PC-3 (cell line): ENCODE results near the gene SRI. TPM values are rescaled to one million over a fixed set of nuclear protein-coding genes. Genes with fewer than 3 reads are reported as not detected.
"Not testable (repeated sequence)": the region's sequence is repeated elsewhere in the genome, so short reads cannot be mapped to it uniquely, and the experiment has no call there.

Experiments
- ATAC-seq: fragments of 200-7000 bp; cut with Tn5 transposase; 2 replicates; pipeline ENCODE4 v1.9.1; 2020; ENCODE audit warnings: mild to moderate bottlenecking, moderate library complexity
- BruUV-seq: library from RNA; stranded (reverse); fragments of 400-500 nt; replicated peaks from 2 replicates; lab custom pipeline; 2021; lab: Mats Ljungman, UMichigan
- CTCF ChIA-PET: fragments of 300-600 bp; sonication (Branson Sonifier 250); formaldehyde crosslinking; loops from one replicate; lab custom pipeline; 2022; ENCODE audit warnings: antibody characterized with exemption; lab: Charles Lee
- POLR2A ChIA-PET: fragments of 300-600 bp; sonication (Branson Sonifier 250); formaldehyde crosslinking; loops from one replicate; lab custom pipeline; 2022; ENCODE audit warnings: antibody characterized with exemption; ENCODE audit not compliant: unreplicated experiment; lab: Charles Lee
- DNase-seq: peaks from one replicate; pipeline ENCODE4 v3.0.0-alpha.2; 2015
- H2AFZ ChIP-seq: fragments of 300-600 bp; sonication (generic); 2 replicates; pipeline ENCODE4 v1.6.0; 2016; ENCODE audit warnings: antibody characterized with exemption, low read length
- H3F3A ChIP-seq: fragments of 300-600 bp; sonication (generic); one replicate; pipeline ENCODE4 v1.6.0; 2017; ENCODE audit warnings: antibody characterized with exemption, low read length, control low read depth, mild to moderate bottlenecking; ENCODE audit not compliant: unreplicated experiment
- H3K27ac ChIP-seq: fragments of 300-600 bp; sonication (generic); 2 replicates; pipeline ENCODE4 v1.5.1; 2016; ENCODE audit warnings: mild to moderate bottlenecking, low read length
- H3K27me3 ChIP-seq: fragments of 300-600 bp; sonication (generic); 2 replicates; pipeline ENCODE4 v1.6.1; 2016; ENCODE audit warnings: low read length, mixed read lengths
- H3K36me3 ChIP-seq: fragments of 300-600 bp; sonication (generic); 2 replicates; pipeline ENCODE4 v1.6.1; 2016; ENCODE audit warnings: low read depth, mixed run types, low read length, mixed read lengths
- H3K4me1 ChIP-seq: fragments of 300-600 bp; sonication (generic); 2 replicates; pipeline ENCODE4 v1.5.1; 2016; ENCODE audit warnings: low read length; ENCODE audit not compliant: insufficient read depth
- H3K4me2 ChIP-seq: fragments of 300-600 bp; sonication (generic); 2 replicates; pipeline ENCODE4 v1.6.0; 2016; ENCODE audit warnings: low read length
- H3K4me3 ChIP-seq: fragments of 300-600 bp; sonication (generic); 2 replicates; pipeline ENCODE4 v1.5.1; 2016; ENCODE audit warnings: mild to moderate bottlenecking, low read length, mixed read lengths
- H3K79me2 ChIP-seq: fragments of 300-600 bp; sonication (generic); 2 replicates; pipeline ENCODE4 v1.6.1; 2017; ENCODE audit warnings: low read length, mixed read lengths
- H3K9ac ChIP-seq: fragments of 300-600 bp; sonication (generic); 2 replicates; pipeline ENCODE4 v1.6.0; 2016; ENCODE audit warnings: mild to moderate bottlenecking, low read length
- H3K9me2 ChIP-seq: fragments of 300-600 bp; sonication (generic); replicated peaks from 2 replicates; pipeline ENCODE4 v1.6.1; 2016; ENCODE audit warnings: mixed run types, low read length, mixed read lengths
- H3K9me3 ChIP-seq: fragments of 300-600 bp; sonication (generic); 2 replicates; pipeline ENCODE4 v1.6.1; 2016; ENCODE audit warnings: low read length, mixed read lengths
- H4K20me1 ChIP-seq: fragments of 300-600 bp; sonication (generic); 2 replicates; pipeline ENCODE4 v1.6.1; 2016; ENCODE audit warnings: low read length, mixed read lengths
- EZH2 ChIP-seq: fragments of 300-600 bp; sonication (generic); IDR thresholded peaks from one replicate; pipeline ENCODE4 v1.6.1; 2017; ENCODE audit warnings: antibody characterized with exemption, mild to moderate bottlenecking, low read length; ENCODE audit not compliant: unreplicated experiment
- EZH2phosphoT487 ChIP-seq: fragments of 300-600 bp; sonication (generic); IDR thresholded peaks from 2 replicates; pipeline ENCODE4 v1.6.1; 2018; ENCODE audit warnings: mild to moderate bottlenecking, antibody characterized with exemption, low read length, borderline replicate concordance
- intact Hi-C: fragments of 100-400 bp; cut with micrococcal nuclease; formaldehyde crosslinking; loops from 2 replicates; pipeline ENCODE4 v1.9.0; 2023
- total RNA-seq: library from RNA; depleted of rRNA; stranded (reverse); fragments of >200 nt; gene quantifications from 2 replicates; pipeline ENCODE4 v1.2.3, GENCODE V29; 2014
- TF ChIP-seq, protein P1 (sequence below): fragments of 300-600 bp; sonication (generic); conservative IDR thresholded peaks from 2 replicates; pipeline ENCODE4 v1.5.1; 2017; ENCODE audit warnings: antibody characterized with exemption, low read depth, mild to moderate bottlenecking, low read length

Gene SRI
- total RNA-seq, 1 experiment from 2014 or later, result 151 TPM

DNA sequence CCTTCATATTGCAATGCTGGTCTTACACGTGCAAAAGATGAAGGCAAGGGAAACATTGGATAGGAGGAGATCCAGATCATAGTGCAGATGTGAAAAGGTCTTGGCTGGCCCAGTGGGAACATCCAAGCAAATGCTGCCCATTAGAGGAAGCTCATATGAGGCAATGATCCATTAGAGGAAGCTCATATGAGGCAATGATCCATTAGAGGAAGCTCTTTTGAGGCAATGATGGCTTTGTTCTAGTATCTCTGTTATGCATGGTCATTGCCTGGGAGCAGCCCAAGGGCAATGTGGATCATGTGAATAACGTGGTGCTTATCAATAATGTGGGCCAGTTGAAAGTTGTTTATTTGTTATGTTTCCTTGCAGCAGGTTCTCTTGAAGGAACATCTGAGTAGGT, 49.0 kb upstream of the SRI start:
- TF ChIP-seq EZH2 (no peak), EZH2phosphoT487 (no peak)
- TF ChIP-seq, protein P1, sequence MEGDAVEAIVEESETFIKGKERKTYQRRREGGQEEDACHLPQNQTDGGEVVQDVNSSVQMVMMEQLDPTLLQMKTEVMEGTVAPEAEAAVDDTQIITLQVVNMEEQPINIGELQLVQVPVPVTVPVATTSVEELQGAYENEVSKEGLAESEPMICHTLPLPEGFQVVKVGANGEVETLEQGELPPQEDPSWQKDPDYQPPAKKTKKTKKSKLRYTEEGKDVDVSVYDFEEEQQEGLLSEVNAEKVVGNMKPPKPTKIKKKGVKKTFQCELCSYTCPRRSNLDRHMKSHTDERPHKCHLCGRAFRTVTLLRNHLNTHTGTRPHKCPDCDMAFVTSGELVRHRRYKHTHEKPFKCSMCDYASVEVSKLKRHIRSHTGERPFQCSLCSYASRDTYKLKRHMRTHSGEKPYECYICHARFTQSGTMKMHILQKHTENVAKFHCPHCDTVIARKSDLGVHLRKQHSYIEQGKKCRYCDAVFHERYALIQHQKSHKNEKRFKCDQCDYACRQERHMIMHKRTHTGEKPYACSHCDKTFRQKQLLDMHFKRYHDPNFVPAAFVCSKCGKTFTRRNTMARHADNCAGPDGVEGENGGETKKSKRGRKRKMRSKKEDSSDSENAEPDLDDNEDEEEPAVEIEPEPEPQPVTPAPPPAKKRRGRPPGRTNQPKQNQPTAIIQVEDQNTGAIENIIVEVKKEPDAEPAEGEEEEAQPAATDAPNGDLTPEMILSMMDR, result no peak
- no peak overlapping the region for H3K4me2 ChIP-seq
- no peak overlapping the region for H2AFZ ChIP-seq
- no peak overlapping the region for H3K4me3 ChIP-seq
- DNase-seq (no peak), ATAC-seq (no peak)
- ChIA-PET POLR2A (no interaction called here), CTCF (interaction anchor here (0.7 kb wide), 1 partner anchor 130 kb away, joined by 4 read pairs; no protein-coding TSS in a partner anchor)
- H3K9me2 ChIP-seq, result no peaks in the 10 kb centered on the region
- BruUV-seq, result no TSS peak
- H3K79me2 ChIP-seq, result no peaks in the 10 kb centered on the region
- H3K27me3 ChIP-seq, result no peaks in the 10 kb centered on the region
- no peaks in the 10 kb centered on the region for H3F3A ChIP-seq
- H3K27ac ChIP-seq, result no peak overlapping the region
- intact Hi-C loops, result no loop called here
- H3K36me3 ChIP-seq, result no peaks in the 10 kb centered on the region
- no peaks in the 10 kb centered on the region for H3K4me1 ChIP-seq
- no peak overlapping the region for H3K9ac ChIP-seq
- no peaks in the 10 kb centered on the region for H4K20me1 ChIP-seq
- H3K9me3 ChIP-seq, result no peaks in the 10 kb centered on the region

DNA sequence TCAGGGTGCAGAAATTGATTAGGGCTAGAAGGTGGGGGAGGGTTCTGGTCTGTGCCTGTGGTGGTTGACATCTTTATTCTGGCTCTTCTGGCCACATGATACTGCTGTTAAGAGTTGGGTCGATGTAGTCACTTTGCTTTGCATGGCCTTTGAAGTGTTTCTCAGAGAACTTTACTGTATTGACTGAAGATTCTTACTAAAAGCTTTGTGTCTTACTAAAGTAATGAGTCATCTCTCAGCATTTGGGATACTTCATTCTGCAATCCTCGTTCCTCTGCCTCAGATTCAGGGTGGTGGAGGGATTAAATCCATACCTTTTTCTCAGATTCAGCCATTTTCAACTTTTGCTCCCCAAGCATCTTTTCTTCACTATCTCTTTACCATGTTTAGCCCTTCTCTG, 48.2 kb upstream of the SRI start:
- POLR2A ChIA-PET, result no interaction called here
- H3K27me3 ChIP-seq, result no peaks in the 10 kb centered on the region
- no peak overlapping the region for H2AFZ ChIP-seq
- intact Hi-C loops, result no loop called here
- no peak overlapping the region for H3K27ac ChIP-seq
- H3K4me3 ChIP-seq, result no peak overlapping the region
- ATAC-seq, result no peak; the same call in 1 of the 2 replicates
- no peaks in the 10 kb centered on the region for H3K79me2 ChIP-seq
- H3K36me3 ChIP-seq, result no peaks in the 10 kb centered on the region
- TF ChIP-seq EZH2 (no peak), EZH2phosphoT487 (no peak)
- TF ChIP-seq, protein P1, result no peak
- no peak overlapping the region for H3K4me2 ChIP-seq
- H3K9me3 ChIP-seq, result no peaks in the 10 kb centered on the region
- no peaks in the 10 kb centered on the region for H3F3A ChIP-seq
- no peaks in the 10 kb centered on the region for H4K20me1 ChIP-seq
- DNase-seq, result no peak
- CTCF ChIA-PET, result interaction anchor here (0.7 kb wide), 1 partner anchor 131 kb away, joined by 4 read pairs; no protein-coding TSS in a partner anchor
- no peaks in the 10 kb centered on the region for H3K4me1 ChIP-seq
- H3K9ac ChIP-seq, result no peak overlapping the region
- no peaks in the 10 kb centered on the region for H3K9me2 ChIP-seq
- BruUV-seq, result no TSS peak

DNA sequence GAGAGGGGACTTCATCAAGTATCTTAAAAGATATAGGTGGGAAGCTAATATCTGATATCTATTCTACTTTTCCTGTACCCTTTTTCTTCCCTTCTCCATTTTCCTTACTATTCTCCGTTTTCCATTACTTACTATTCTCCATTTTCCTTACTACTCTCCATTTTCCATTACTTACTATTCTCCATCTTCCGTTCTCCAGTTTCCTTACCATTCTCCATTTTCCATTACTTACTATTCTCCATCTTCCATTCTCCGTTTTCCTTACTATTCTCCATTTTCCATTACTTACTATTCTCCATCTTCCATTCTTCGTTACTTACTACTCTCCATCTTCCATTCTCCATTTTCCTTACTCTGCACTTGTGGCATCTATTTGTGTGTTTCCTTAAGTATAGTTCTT, 47.6 kb upstream of the SRI start:
- H3K79me2 ChIP-seq, result no peaks in the 10 kb centered on the region
- no peaks in the 10 kb centered on the region for H3K9me3 ChIP-seq
- no peaks in the 10 kb centered on the region for H3K27me3 ChIP-seq
- intact Hi-C loops, result no loop called here
- no peaks in the 10 kb centered on the region for H3K36me3 ChIP-seq
- no peak overlapping the region for H3K4me3 ChIP-seq
- ATAC-seq, result no peak
- no peak for DNase-seq
- CTCF ChIA-PET, result no interaction called here
- POLR2A ChIA-PET, result no interaction called here
- H3K27ac ChIP-seq, result no peak overlapping the region
- no peak overlapping the region for H3K9ac ChIP-seq
- H3F3A ChIP-seq, result no peaks in the 10 kb centered on the region
- H2AFZ ChIP-seq, result no peak overlapping the region
- H4K20me1 ChIP-seq, result no peaks in the 10 kb centered on the region
- no TSS peak for BruUV-seq
- no peaks in the 10 kb centered on the region for H3K9me2 ChIP-seq
- TF ChIP-seq EZH2 (no peak), EZH2phosphoT487 (no peak)
- TF ChIP-seq, protein P1, result no peak
- H3K4me1 ChIP-seq, result no peaks in the 10 kb centered on the region
- no peak overlapping the region for H3K4me2 ChIP-seq

DNA sequence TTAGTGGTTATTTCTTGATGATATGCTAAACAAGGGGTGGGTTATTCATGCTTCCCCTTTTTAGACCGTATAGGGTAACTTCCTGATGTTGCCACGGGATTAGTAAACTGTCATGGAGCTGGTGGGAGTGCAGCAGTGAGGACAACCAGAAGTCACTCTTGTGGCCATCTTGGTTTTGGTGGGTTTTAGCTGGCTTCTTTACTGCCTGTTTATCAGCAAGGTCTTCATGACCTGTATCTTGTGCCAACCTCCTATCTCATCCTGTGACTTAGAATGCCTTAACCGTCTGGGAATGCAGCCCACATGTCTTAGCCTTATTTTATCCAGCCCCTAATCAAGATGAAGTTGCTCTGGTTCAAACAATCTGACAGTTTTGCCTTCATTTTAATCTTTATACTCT, 45.1 kb upstream of the SRI start:
- POLR2A ChIA-PET, result interaction anchor here (0.6 kb wide), 1 partner anchor 10 kb away, joined by 5 read pairs; no protein-coding TSS in a partner anchor
- CTCF ChIA-PET, H2AFZ ChIP-seq, H3K36me3 ChIP-seq, BruUV-seq, H3K4me2 ChIP-seq, intact Hi-C loops, H3K27ac ChIP-seq, H3F3A ChIP-seq, H3K4me3 ChIP-seq, H3K27me3 ChIP-seq, H3K79me2 ChIP-seq, H3K9ac ChIP-seq, H3K9me2 ChIP-seq, ATAC-seq, H4K20me1 ChIP-seq, H3K9me3 ChIP-seq, DNase-seq, H3K4me1 ChIP-seq: not testable (repeated sequence)
